CD4-positive, CD25-positive, alpha-beta regulatory T cell (primary cell): ENCODE results near the gene CIC. TPM values are rescaled to one million over a fixed set of nuclear protein-coding genes. Genes with fewer than 3 reads are reported as not detected.

Experiments
- ATAC-seq, 2 donors: fragments of 150-1000 bp; cut with Tn5 transposase; one replicate each; pipeline ENCODE4 v1.10.0; 2021; ENCODE audit warnings: low read depth in 2 of 2, moderate number of reproducible peaks in 2 of 2, moderate library complexity in 1 of 2
- DNase-seq, 3 donors: peaks; one replicate each; pipeline versions ENCODE4 v3.0.0 to v3.0.0-alpha.2; 2012 to 2022; ENCODE audit warnings: mixed read lengths in 1 of 3
- H3K27ac ChIP-seq: one replicate; pipeline ENCODE4 v1.7.0; 2013; ENCODE audit warnings: mild to moderate bottlenecking, low read length; ENCODE audit not compliant: insufficient read depth, poor library complexity, severe bottlenecking
- H3K27me3 ChIP-seq: one replicate; pipeline ENCODE4 v1.7.0; 2013; ENCODE audit warnings: low read length; ENCODE audit not compliant: control insufficient read depth, insufficient read depth
- H3K36me3 ChIP-seq: one replicate; pipeline ENCODE4 v1.7.0; 2013; ENCODE audit warnings: mild to moderate bottlenecking, low read length, moderate library complexity; ENCODE audit not compliant: control insufficient read depth, insufficient read depth
- H3K4me1 ChIP-seq: 2 replicates; pipeline ENCODE4 v1.7.0; 2013; ENCODE audit warnings: mild to moderate bottlenecking, low read length; ENCODE audit not compliant: insufficient read depth, control insufficient read depth, poor library complexity, severe bottlenecking
- H3K4me3 ChIP-seq: one replicate; pipeline ENCODE4 v1.7.0; 2013; ENCODE audit warnings: low read depth, mild to moderate bottlenecking, low read length, moderate library complexity
- H3K9me3 ChIP-seq, 2 experiments: 1 replicate in 1 of 2; 2 replicates in 1 of 2; pipeline ENCODE4 v1.7.0; 2013; ENCODE audit warnings: low read length in 2 of 2, mild to moderate bottlenecking in 1 of 2, moderate library complexity in 1 of 2; ENCODE audit not compliant: control insufficient read depth in 2 of 2
- H3K27ac Mint-ChIP-seq, 3 donors: one replicate each; pipeline ENCODE4 v1.8.0; 2020 to 2022; ENCODE audit warnings: mild to moderate bottlenecking in 3 of 3, mixed read lengths in 3 of 3, moderate library complexity in 2 of 3
- H3K27me3 Mint-ChIP-seq: one replicate; pipeline ENCODE4 v1.8.0; 2022; ENCODE audit warnings: mild to moderate bottlenecking, mixed read lengths
- H3K36me3 Mint-ChIP-seq: one replicate; pipeline ENCODE4 v1.8.0; 2020; ENCODE audit warnings: mixed read lengths
- H3K4me1 Mint-ChIP-seq, 4 donors: one replicate each; pipeline ENCODE4 v1.8.0; 2020 to 2022; ENCODE audit warnings: mixed read lengths in 4 of 4, mild to moderate bottlenecking in 1 of 4
- H3K4me3 Mint-ChIP-seq, 4 donors: one replicate each; pipeline ENCODE4 v1.8.0; 2020 to 2022; ENCODE audit warnings: mild to moderate bottlenecking in 4 of 4, mixed read lengths in 4 of 4, moderate library complexity in 3 of 4
- H3K9me3 Mint-ChIP-seq, 7 donors: one replicate each; pipeline ENCODE4 v1.8.0; 2020 to 2022; ENCODE audit warnings: mixed read lengths in 7 of 7, mild to moderate bottlenecking in 3 of 7, moderate library complexity in 2 of 7
- polyA plus RNA-seq, 4 donors: library from polyadenylated mRNA; unstranded; fragments of 300-500 nt; fragmentation: Illumina TruSeq; gene quantifications; one replicate each; pipeline ENCODE4 v1.2.3, GENCODE V29; 2021
- total RNA-seq: library from RNA; stranded (reverse); gene quantifications from one replicate; pipeline ENCODE4 v1.2.3, GENCODE V29; 2022

The CIC gene
- total and polyA plus RNA-seq, 5 donors from 2014 or later, result 0.41 to 124 (median 0.80) TPM

DNA sequence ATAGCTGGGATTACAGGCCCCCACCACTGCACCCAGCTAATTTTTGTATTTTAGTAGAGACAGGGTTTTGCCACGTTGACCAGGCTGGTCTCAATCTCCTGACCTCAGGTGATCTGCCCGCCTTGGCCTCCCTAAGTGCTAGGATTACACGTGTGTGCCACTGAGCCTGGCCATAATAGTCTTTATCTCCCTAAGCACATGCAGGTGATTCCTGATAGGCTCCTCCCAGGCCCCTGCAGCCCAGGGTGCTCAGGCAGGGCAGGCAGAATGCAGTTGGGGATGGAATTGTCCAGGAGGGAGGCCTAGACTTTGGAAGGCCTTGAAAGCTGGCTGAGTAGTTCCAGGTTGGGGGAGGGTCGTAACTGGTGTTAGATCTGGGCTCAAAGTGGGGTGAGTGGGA, 40.4 kb upstream of the CIC start:
- H3K4me3 Mint-ChIP-seq, result no peak overlapping the region
- Histone ChIP-seq H3K4me1 (no peaks in the 10 kb centered on the region), H3K9me3 (no peaks in the 10 kb centered on the region), H3K4me3 (no peak overlapping the region), H3K36me3 (peaks cover 81% of the 10 kb centered on the region), H3K27me3 (no peaks in the 10 kb centered on the region), H3K27ac (no peak overlapping the region)
- no peak for ATAC-seq
- DNase-seq, result no peak
- peak overlapping the region in 2 of 3 donors; percentile 44 to 87 for H3K27ac Mint-ChIP-seq
- H3K36me3 Mint-ChIP-seq, result peaks cover 28% of the 10 kb centered on the region
- peaks cover 0 to 1% (median 0%) of the 10 kb centered on the region in 7 donors for H3K9me3 Mint-ChIP-seq
- H3K27me3 Mint-ChIP-seq, result no peaks in the 10 kb centered on the region
- H3K4me1 Mint-ChIP-seq, result peaks cover 0 to 34% (median 8%) of the 10 kb centered on the region in 4 donors

DNA sequence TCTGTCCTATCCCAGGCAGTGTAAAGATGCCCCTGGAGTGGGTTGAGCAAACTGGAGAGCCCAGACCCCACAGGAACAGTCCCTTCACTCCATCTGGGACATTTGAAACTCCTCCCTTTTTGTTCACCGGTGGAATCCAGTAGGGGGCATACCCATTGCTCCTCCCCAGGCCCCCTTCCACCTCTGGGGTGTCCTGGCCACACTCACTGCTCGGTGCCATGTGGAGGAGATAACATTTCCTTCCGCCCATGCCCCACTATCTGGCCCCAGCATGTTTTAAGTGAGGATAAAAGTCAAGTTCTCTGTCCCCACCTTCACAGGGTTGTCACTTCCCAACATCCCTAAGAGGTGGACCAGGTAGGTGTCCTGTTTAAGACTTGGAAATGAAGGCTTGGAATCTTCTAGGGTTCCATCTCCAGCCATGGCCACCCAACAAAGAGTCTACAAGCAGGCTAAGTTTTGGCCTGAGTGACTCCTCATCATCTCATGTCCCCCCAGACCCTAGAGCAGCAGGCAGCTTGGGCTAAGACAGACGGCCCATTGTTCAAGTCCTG, 39.7 kb upstream of the CIC start:
- ATAC-seq (no peak), DNase-seq (no peak)
- Mint-ChIP-seq H3K36me3 (peaks cover 28% of the 10 kb centered on the region), H3K27ac (peak overlapping the region in 2 of 3 donors; percentile 67 to 69), H3K4me1 (peaks cover 0 to 32% (median 8%) of the 10 kb centered on the region in 4 donors), H3K4me3 (peak overlapping the region in 2 of 4 donors; percentile 31 to 35), H3K9me3 (peaks cover 0 to 1% (median 0%) of the 10 kb centered on the region in 7 donors), H3K27me3 (no peaks in the 10 kb centered on the region)
- H3K4me3 ChIP-seq, result no peak overlapping the region
- peaks cover 85% of the 10 kb centered on the region for H3K36me3 ChIP-seq
- H3K9me3 ChIP-seq, result no peaks in the 10 kb centered on the region
- no peaks in the 10 kb centered on the region for H3K27me3 ChIP-seq
- H3K27ac ChIP-seq, result no peak overlapping the region
- no peaks in the 10 kb centered on the region for H3K4me1 ChIP-seq

DNA sequence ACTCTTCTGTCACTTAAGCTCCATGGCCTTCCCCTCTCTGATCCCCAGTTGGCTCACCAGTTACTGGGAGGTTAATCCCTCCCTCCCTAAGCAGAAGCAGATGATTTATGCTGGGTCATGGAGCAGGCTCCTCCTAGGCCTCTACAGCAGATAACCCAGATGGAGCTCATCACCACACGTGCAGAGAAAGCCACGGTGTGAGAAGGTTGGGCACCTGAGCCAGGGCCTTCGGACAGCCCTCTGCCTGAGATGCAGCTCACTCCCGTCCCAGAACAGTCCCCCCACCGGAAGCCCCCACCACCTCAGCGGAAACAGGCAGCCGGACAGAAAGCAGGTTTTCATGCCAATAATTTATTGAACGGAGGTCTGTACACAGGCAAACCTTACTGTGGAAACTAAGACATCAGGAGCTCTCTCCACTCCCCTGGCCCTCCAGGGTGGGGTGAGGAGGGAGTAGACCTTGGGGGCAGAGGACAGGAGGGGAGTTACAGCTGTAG, 39.1 kb upstream of the CIC start:
- Mint-ChIP-seq H3K36me3 (peaks cover 26% of the 10 kb centered on the region), H3K4me1 (peaks cover 0 to 35% (median 11%) of the 10 kb centered on the region in 4 donors), H3K27ac (peak overlapping the region; percentile 60 to 69 (median 67)), H3K27me3 (no peaks in the 10 kb centered on the region), H3K4me3 (peak overlapping the region in 1 of 4 donors; percentile 35), H3K9me3 (peaks cover 0 to 1% (median 0%) of the 10 kb centered on the region in 7 donors)
- H3K27ac ChIP-seq, result no peak overlapping the region
- no peaks in the 10 kb centered on the region for H3K4me1 ChIP-seq
- H3K9me3 ChIP-seq, result no peaks in the 10 kb centered on the region
- peaks cover 84% of the 10 kb centered on the region for H3K36me3 ChIP-seq
- H3K4me3 ChIP-seq, result no peak overlapping the region
- H3K27me3 ChIP-seq, result no peaks in the 10 kb centered on the region
- no peak for DNase-seq
- ATAC-seq, result no peak

DNA sequence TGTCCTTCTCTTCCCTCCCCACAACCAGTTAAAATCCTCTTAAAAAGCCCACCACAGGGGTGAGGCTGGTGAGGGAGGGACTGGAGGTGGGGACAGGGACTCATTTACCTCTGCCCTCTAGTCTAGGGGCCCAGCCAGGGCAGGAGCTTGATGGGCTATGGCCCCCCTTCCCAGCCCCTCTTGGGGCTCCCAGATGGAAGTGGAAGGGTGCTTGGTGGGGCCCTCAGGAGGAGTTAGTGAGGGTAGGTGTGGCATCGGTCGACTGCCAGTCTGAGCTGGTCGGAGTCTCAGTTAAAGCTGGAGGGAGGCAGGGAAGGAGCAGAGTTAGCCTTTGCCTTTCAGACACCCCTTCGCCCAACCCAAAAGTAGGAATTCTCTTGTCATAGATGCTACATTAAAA, 38.5 kb upstream of the CIC start:
- Mint-ChIP-seq H3K27ac (no peak overlapping the region), H3K4me1 (peaks cover 0 to 41% (median 11%) of the 10 kb centered on the region in 4 donors), H3K9me3 (peaks cover 0 to 1% (median 0%) of the 10 kb centered on the region in 7 donors), H3K27me3 (no peaks in the 10 kb centered on the region), H3K36me3 (peaks cover 29% of the 10 kb centered on the region), H3K4me3 (no peak overlapping the region)
- no peaks in the 10 kb centered on the region for H3K27me3 ChIP-seq
- H3K4me3 ChIP-seq, result no peak overlapping the region
- DNase-seq (no peak), ATAC-seq (no peak)
- H3K27ac ChIP-seq, result no peak overlapping the region
- peaks cover 84% of the 10 kb centered on the region for H3K36me3 ChIP-seq
- no peaks in the 10 kb centered on the region for H3K9me3 ChIP-seq
- H3K4me1 ChIP-seq, result no peaks in the 10 kb centered on the region

DNA sequence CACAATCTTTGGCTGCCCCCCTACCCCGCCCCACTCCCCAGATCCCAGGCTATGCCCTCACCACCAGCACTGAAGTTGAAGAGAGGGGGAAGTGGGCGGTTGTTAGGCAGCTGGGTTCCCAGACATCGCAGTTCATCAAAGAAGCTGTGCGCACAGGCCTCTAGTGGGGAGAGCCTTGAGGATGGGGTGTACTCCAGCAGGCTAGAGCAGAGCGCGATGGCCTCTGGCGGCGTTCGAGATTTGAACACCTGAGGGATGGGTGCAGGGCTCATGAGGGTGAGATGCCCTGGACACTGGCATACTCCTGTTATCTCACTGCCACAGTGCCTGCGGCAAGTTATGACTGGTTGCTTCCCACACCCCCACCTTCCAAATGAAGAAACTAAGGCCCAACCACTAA, 36.6 kb upstream of the CIC start:
- Mint-ChIP-seq H3K4me3 (no peak overlapping the region), H3K27me3 (no peaks in the 10 kb centered on the region), H3K36me3 (peaks cover 29% of the 10 kb centered on the region), H3K9me3 (no peaks in the 10 kb centered on the region), H3K27ac (no peak overlapping the region), H3K4me1 (peaks cover 0 to 39% (median 6%) of the 10 kb centered on the region in 4 donors)
- no peaks in the 10 kb centered on the region for H3K4me1 ChIP-seq
- ATAC-seq, result no peak
- DNase-seq, result no peak
- no peak overlapping the region for H3K27ac ChIP-seq
- peaks cover 84% of the 10 kb centered on the region for H3K36me3 ChIP-seq
- no peaks in the 10 kb centered on the region for H3K9me3 ChIP-seq
- no peak overlapping the region for H3K4me3 ChIP-seq
- H3K27me3 ChIP-seq, result no peaks in the 10 kb centered on the region

DNA sequence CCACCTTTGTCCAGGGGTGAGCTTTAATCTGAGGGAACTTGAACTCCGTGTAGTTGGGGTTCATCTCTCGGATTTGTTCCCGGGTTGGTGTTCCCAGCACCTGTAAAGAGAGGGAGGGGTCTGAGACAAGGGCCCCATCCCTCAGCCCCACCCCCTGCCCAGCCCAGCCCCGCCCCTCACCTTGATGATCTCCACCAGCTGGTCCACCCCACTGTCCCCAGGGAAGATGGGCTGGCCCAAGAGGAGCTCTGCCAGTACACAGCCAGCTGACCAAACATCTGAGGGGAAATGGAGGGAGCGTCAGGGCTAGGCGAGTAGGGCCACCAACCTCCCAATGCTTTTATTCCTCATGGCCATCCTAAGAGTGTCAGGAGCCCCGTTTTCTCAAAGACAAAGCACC, 35.9 kb upstream of the CIC start:
- Histone ChIP-seq H3K27me3 (no peaks in the 10 kb centered on the region), H3K36me3 (peaks cover 82% of the 10 kb centered on the region), H3K27ac (no peak overlapping the region), H3K4me3 (no peak overlapping the region), H3K4me1 (no peaks in the 10 kb centered on the region), H3K9me3 (no peaks in the 10 kb centered on the region)
- Mint-ChIP-seq H3K27me3 (no peaks in the 10 kb centered on the region), H3K27ac (peak overlapping the region in 1 of 3 donors; percentile 60), H3K4me3 (no peak overlapping the region), H3K4me1 (peaks cover 0 to 37% (median 6%) of the 10 kb centered on the region in 4 donors), H3K36me3 (peaks cover 29% of the 10 kb centered on the region), H3K9me3 (no peaks in the 10 kb centered on the region)
- DNase-seq, result no peak
- ATAC-seq, result no peak

DNA sequence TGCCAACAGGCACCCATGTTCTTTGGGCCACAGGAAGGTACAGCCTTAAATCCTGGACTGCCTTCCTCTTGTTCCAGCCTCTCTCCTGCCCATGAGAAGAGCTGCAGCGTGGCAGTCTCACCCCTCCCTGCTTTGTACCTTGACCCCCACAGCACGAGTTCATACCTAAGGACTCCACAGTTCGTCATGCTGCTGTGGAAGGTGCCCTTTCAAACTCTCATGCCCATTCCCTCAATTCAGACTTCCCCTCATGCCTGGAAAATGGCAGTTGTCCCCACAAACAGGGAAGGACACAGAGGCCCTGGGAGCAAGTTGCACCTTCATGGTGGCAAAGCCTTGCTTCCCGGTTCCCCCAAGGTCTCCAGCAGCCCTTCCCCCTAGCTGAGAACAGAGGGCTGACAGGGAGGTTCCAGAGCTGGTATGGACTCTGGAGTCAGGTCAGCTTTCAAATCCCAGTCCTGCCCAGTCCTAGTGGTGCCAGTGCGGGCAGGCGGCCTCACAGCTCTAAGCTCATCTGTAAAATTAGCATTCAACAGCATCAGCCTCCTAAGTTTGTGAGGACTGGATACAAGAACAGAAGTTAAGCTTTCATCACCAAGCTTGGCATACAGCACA, 35.3 kb upstream of the CIC start:
- Histone ChIP-seq H3K27me3 (no peaks in the 10 kb centered on the region), H3K4me3 (no peak overlapping the region), H3K4me1 (no peaks in the 10 kb centered on the region), H3K27ac (no peak overlapping the region), H3K9me3 (no peaks in the 10 kb centered on the region), H3K36me3 (peaks cover 77% of the 10 kb centered on the region)
- Mint-ChIP-seq H3K4me3 (no peak overlapping the region), H3K4me1 (peaks cover 0 to 34% (median 6%) of the 10 kb centered on the region in 4 donors), H3K27me3 (no peaks in the 10 kb centered on the region), H3K27ac (peak overlapping the region in 1 of 3 donors; percentile 60), H3K9me3 (no peaks in the 10 kb centered on the region), H3K36me3 (peaks cover 27% of the 10 kb centered on the region)
- DNase-seq (no peak), ATAC-seq (no peak)

DNA sequence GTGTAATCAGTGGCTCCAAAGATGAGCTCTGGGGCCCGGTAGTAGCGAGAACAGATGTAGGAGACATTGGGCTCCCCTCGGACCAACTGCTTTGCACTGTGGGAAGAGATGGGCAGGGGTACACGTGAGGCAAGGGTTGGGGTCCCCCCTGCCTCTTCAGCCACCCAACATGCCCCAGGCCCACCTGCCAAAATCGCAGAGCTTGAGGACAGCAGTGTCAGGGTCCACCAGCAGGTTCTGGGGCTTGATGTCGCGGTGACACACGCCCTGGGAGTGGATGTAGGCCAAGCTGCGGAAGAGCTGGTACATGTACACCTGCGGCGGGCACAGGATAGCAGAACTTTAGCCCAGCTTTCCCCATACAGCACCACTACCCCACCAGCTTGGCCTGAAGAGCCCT, 34.7 kb upstream of the CIC start:
- peaks cover 0 to 34% (median 8%) of the 10 kb centered on the region in 4 donors for H3K4me1 Mint-ChIP-seq
- peaks cover 25% of the 10 kb centered on the region for H3K36me3 Mint-ChIP-seq
- peaks cover 80% of the 10 kb centered on the region for H3K36me3 ChIP-seq
- H3K27me3 ChIP-seq, result no peaks in the 10 kb centered on the region
- H3K9me3 Mint-ChIP-seq, result no peaks in the 10 kb centered on the region
- H3K27ac ChIP-seq, result no peak overlapping the region
- no peak overlapping the region for H3K4me3 Mint-ChIP-seq
- no peak overlapping the region for H3K4me3 ChIP-seq
- no peaks in the 10 kb centered on the region for H3K4me1 ChIP-seq
- no peak overlapping the region for H3K27ac Mint-ChIP-seq
- H3K27me3 Mint-ChIP-seq, result no peaks in the 10 kb centered on the region
- no peaks in the 10 kb centered on the region for H3K9me3 ChIP-seq
- ATAC-seq (no peak), DNase-seq (no peak)
